HG03354 (cell line): Measurements from ENCODE around the gene SLC25A21.
"Not testable (repeated sequence)": the region's sequence is repeated elsewhere in the genome, so short reads cannot be mapped to it uniquely, and the experiment has no call there.

Source experiments
- ATAC-seq: cut with Tn5 transposase; IDR thresholded peaks from one replicate; pipeline ENCODE4 v1.9.1; 2021; ENCODE audit warnings: mild to moderate bottlenecking; ENCODE audit not compliant: unreplicated experiment, poor library complexity, severe bottlenecking

The SLC25A21 gene

DNA sequence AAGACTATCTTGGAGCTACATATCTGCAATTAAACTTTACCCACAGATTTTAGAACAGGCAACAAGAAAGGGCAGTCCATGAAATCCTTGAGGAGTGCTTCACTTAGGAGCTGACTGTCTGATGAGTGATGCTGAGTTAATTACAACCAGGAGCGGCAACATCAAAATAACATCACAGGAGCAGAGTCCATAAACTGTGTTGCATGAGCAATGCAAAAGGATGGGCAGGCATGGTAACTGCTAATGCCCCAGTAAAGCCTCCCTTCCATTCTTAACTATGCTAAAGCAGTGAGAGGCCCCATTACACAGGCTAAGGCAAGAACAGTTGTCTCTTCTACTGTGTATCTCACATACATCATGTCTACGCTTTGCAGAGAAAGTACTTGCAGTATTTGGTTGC, 354.2 kb downstream of the SLC25A21 start:
- no peak for ATAC-seq

DNA sequence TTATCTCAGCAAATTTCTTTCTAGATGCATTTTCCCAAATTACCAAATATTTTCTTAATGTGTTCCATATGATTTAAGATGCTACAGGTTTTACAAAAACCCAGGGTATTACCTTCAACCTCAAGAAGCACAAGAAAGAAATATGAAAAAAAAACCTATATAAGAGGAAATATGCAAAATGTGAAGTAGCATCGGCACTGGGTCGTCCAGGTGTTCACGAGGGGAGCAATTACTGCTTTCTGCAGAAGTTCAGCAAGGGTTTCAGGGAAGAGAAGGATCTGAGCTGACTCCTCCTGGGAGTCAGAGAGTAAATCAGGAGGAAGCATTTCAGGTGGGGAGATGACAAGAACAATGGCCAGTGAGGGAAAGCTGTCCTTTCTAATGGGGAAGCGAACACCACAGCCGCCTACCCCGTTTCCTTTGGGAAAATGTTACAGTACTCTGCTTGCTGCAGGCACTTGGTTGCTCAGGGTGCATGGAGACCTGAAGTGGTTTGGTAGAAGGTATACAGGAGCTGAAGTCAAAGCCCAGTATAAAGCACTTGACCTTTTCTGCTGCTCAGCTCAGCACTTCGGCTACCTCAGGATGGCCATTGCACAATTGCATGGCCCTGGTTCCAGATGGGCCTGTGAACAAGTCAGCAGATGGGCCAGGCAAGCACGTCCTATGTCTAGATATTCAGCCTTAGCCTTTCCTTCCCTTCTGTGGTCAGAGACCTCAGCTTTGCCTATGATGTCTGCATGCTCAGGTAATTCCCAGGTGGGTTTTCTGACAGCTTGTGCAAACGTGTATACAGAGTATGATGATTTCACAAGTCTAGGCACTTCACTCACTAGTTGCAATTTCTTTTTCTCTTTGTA, 355.1 kb downstream of the SLC25A21 start:
- no peak for ATAC-seq

DNA sequence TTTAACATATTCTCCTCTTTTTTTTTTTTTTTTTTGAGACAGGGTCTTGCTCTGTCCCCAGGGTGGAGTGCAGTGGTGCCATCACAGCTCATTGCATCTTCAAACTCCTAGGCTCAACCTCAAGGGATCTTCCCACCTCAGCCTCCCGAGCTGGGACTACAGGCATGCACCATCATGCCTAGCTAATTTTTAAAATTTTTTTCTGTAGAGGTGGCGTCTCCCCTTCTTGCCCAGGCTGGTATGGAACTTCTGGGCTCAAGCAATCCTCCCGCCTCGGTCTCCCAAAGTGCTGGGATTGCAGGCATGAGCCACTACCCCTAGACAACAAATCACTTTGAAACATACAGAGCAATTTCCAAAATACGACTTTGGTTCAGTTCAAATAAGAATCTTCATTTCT, 355.9 kb downstream of the SLC25A21 start:
- ATAC-seq: no peak

GRCh38 chr14:36814783-36815182, 357.6 kb downstream of the SLC25A21 start:
- ATAC-seq: not testable (repeated sequence)

DNA sequence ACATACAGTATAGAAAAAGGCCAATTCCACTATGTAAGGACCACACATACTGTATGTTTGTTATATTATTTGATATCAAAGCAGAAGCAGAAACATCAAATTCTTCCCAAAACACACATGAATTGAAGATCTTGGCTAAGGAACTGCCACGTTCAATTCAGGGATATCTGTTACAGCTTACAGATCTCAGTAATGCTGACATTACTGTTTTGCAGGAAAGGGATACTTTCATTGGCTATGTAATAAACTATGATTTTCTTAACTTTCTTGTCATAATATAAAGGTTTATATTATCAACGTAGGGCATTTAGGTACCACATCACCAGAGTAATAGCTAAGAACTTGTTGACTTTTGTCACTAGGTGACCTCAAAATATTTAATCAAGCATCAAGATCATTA, 362.2 kb downstream of the SLC25A21 start:
- ATAC-seq: no peak

DNA sequence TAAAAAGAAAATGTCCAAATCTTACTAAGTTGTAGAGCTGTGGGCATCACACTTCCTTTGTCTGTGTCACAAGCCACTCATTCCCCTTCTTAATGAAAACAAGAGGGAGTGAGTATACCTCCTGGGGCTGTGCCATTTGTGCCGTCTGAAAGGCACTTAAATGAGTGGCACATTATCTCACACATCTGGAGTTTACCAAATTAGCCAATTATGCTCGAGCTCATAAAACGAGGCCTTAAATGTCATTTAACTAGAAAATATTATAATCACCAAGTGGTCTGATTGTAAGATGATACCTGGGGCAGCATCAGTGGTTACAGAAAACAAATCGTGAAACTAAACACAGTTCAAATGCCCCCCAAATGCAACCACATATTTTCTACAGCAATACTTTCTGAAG, 364.7 kb downstream of the SLC25A21 start:
- ATAC-seq: no peak

DNA sequence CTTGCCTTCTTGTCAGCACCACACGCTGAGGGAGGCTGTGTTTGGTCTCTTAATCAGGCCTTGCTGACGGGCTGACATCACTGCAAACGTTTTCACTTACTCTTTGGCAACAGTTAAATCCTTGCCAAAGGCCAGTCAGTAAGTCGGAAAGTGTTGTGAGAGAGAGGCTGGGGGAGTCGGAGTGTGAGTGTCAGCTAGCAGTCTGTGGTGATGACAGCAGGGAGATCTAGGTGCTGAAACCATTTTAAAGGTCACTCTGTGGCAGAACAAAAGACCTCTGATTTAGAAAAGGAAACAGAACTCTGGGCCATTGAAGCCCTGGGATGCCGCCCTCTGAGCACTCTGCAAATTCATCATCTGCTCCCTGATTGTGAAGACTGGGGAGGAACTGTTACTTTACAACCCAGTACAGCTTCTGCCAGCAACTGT, 367.3 kb downstream of the SLC25A21 start:
- ATAC-seq: no peak

DNA sequence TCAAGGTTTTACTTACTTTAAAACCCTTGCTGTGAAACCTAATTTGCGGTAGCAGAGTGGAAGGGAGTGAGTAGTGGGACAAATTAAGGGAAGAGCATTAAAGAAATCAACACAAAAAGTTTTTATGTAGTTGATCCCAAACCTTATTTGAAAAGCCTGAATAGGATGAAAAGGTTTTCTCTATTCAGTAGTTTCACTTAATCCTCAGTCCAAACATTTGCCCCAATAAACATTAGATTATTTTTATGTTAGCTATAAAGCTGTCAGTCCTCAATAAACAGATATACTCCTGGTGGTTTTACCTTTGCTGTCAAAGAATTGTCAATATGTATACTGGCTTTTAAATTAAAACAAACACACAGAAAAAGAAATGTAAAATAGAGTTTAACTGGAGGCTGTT, 374.8 kb downstream of the SLC25A21 start:
- no peak for ATAC-seq

DNA sequence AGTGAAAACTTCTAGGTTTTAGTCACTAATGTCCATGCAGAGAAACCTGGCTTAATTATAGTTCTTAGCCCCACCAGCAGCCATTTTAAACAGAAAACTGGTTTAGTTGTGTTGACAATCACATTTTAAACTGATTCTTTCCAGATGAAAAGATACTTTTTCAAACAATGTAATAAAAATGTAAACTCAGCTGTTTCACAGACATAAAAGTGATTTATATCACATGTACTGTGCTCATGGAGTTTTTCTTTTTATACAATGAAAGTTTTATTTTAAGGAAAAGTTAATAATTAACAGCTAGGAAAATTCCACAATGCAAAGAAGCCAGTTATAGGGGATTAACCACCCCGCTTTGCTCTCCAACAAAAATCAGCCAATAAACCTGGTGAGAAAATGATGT, 381.0 kb downstream of the SLC25A21 start:
- ATAC-seq: no peak

GRCh38 chr14:36785511-36785910, 386.9 kb downstream of the SLC25A21 start:
- no peak for ATAC-seq

DNA sequence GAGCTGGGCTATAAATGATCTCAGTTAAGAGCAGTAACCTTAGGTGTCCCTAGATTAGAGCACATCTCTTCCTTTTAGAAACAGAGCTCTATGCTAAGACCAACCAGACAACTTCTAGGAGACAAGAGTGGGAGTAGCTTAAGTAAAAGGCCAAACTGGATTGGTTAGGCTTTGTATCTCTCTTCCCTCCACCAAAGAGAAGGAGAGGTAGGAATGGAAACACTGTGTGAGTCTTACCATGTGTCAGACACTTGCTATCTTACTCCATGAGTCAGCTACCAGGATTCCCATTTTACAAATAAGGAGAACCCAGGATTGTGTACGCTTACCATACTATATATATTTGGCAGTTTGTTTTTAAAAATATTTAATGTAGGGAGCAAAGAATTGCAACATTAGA, 387.9 kb downstream of the SLC25A21 start:
- ATAC-seq: no peak

GRCh38 chr14:36781897-36782296, 390.5 kb downstream of the SLC25A21 start:
- ATAC-seq: no peak

DNA sequence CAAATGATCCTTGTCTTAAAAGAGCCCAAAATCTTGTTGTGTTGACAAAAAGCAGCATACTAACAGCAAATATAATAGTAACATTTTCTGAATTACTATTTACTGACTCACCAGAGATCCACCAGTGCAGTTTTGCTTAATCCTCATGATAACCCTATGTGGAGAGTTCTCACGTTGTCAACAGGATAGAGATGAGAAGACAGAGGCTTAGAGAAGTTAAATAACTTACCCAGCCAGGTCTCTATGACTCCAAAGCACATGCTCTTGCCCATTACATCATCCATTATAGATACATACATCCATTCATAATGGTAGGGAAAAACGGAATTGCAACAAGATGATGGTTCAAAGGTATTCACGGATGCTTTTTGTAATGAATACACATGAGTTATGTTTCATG, 398.8 kb downstream of the SLC25A21 start:
- no peak for ATAC-seq

DNA sequence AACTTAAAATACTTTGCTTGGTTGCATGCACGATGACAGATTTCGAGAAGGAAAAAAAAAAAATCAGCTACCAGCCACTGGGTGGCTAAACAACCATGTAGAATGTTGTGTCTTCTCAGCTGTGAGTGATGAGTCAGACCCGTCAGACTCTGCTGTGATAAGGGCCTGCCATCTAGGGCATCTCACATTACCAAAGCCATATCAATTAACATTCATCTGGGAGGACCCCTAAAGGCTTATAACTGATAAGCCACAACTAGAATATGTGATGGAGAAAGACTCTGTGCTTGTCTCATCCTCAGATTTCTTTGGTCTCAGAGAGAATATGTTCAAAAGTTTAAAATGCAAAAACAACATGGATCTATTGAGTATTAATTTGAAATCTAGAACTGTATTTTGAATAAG, 399.3 kb downstream of the SLC25A21 start:
- ATAC-seq: no peak

GRCh38 chr14:36771028-36771640, 401.3 kb downstream of the SLC25A21 start:
- ATAC-seq: no peak

GRCh38 chr14:36768638-36769337, 403.6 kb downstream of the SLC25A21 start:
- no peak for ATAC-seq

DNA sequence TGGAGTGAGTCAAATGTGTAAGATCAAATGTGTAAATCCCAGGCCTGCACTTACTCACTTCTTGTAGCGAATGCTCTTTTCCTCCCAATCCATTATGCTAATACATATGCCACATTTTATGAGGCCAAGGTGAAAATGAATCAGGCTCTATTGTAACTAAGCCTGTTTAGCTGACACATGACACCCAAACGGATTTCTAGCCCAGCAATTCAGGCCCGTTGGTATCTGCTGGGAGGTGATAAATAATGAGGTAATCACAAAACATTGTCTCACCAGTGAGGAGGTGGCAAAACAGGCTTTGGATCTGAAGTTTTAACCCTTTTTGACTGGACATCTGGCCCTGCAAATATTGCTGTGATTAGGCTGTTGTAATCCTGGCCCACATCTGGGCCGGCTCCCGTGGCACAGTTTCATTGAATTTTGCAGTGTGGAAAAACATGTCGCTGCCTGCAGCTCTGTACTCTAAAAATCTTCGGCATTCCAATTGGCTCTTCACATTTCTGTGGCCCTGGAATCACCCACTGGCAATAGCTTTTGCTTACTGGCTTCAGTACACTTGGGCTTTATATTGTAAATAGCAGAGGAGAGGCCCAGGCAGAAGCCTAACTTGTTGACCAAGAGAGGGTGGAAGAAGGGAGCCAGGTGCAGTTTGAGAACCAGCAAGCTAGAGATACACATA, 404.7 kb downstream of the SLC25A21 start:
- ATAC-seq: no peak

- no peak for ATAC-seq
These were observed 405.4 kb downstream of the SLC25A21 start for GRCh38 chr14:36766974-36767373.

DNA sequence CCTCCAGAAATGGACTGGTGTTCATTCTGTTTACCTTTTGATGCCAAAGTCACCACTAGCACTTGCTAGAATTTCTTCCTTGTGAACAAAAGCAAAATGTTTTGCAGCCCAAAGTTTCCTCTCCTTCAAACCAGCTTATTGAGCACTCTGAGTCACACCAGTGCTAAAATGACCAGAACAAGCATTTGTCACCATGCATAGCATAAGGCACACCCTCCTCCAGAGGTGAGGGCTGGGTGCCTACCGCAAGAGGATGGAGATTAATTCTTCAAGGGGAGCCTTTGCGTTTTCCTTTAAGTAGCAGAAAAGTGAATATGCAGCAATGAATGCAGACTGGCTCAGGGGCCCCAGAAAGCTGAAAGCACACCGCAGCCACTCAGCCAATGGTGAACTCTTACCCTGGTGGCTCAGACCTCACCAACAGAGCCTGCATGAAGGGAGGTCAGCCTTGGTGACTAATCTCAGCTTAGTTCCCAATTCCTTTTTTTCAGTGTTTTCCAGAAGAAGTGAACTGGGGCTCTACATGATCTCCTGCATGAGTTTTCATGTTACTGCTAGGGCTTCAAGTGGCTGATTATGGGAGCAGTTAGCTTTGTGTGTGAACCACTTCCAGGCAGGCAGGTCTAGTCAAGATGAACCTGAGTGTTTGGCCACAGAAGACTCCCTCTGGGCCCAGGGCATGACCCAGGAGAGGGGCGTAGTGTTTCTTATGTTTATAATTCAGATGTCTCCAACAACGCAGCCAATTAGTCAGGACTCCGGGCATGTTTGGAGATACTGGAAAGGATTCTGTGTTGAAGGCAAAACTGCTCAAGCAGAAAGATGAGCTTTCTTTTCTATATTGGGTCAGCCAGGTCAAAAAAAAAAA, 414.4 kb downstream of the SLC25A21 start:
- ATAC-seq: no peak
